ENCODE data around the gene METRNL. TPM values are rescaled to one million over a fixed set of nuclear protein-coding genes. Genes with fewer than 3 reads are reported as not detected.
"Not testable (repeated sequence)": the region's sequence is repeated elsewhere in the genome, so short reads cannot be mapped to it uniquely, and the experiment has no call there.

The METRNL gene
- total RNA-seq, 1 donor from 2014 or later, result 10.3 TPM

DNA sequence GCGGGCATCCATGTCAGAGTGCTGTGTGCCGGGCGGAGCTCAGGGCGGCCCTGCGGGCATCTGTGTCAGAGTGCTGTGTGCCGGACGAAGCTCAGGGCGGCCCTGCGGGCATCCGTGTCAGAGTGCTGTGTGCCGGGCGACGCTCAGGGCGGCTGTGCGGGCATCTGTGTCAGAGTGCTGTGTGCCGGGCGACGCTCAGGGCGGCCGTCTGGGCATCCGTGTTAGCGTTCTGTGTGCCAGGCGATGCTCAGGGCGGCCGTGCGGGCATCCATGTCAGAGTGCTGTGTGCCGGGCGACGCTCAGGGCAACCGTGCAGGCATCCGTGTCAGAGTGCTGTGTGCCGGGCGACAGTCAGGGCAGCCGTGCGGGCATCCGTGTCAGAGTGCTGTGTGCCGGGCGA lies 55.0 kb downstream of the METRNL start:
- intact Hi-C loops (cut with micrococcal nuclease), result not testable (repeated sequence)

DNA sequence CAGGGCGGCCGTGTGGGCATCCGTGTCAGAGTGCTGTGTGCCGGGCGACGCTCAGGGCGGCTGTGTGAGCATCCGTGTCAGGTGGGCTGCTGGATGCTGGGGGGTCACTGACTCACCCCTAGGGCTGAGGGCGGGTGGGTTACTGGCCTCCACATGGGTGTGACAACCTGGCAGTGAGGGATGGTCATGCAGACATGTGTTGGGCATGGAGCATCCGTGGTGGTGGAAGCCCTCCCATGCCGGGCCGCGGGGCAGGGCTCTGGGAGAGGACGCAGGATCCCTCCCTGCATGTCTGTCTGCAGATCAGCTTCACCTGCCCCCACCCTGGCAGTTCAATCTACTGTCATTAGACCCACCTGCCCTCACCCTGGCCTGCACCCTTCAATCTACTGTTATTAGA lies 56.3 kb downstream of the METRNL start:
- intact Hi-C loops (cut with micrococcal nuclease), result no loop called here

DNA sequence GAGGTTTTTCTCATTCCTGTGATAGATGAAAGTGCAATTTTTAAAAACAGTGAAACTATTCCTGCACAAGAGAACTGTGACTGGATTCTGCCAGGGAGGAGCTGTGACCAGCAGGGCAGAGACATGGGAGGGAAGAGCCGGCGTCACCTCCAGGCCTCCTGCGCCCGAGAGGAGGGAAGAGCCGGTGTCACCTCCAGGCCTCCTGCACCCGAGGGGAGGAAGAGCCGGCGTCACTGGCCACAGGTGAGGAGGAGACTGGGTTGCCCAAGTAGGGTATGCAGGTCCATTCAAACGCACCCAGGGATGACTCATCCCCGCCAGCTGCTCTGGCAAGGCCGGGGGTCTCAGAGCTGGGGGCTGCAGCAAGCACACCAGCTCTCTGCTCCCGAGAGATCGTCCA lies 56.7 kb downstream of the METRNL start:
- intact Hi-C loops (cut with micrococcal nuclease), result no loop called here

DNA sequence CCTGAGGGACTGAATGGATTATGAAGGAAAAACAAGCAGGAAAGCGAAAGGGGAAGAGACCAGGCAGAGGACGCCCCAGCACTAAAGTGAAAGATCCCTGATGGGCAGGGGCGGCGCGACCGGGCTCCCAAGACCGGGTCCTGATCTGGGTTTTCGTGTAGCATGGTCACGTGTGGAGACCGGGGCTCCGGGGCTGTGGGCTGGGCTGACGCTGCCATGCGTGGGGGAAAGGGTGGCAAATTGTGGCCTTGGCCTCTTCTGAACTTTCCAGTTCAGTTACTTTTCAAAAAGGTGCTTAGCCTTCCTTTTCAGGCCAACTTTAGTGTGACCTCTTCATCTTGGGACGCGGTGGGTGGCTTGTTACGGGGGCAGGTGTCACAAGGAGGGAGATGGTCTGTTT lies 57.5 kb downstream of the METRNL start:
- intact Hi-C loops (cut with micrococcal nuclease), result no loop called here

GRCh38 chr17:83137523-83137922 lies 58.1 kb downstream of the METRNL start:
- intact Hi-C loops (cut with micrococcal nuclease), result no loop called here

GRCh38 chr17:83138820-83139219 lies 59.4 kb downstream of the METRNL start:
- intact Hi-C loops (cut with micrococcal nuclease), result no loop called here

DNA sequence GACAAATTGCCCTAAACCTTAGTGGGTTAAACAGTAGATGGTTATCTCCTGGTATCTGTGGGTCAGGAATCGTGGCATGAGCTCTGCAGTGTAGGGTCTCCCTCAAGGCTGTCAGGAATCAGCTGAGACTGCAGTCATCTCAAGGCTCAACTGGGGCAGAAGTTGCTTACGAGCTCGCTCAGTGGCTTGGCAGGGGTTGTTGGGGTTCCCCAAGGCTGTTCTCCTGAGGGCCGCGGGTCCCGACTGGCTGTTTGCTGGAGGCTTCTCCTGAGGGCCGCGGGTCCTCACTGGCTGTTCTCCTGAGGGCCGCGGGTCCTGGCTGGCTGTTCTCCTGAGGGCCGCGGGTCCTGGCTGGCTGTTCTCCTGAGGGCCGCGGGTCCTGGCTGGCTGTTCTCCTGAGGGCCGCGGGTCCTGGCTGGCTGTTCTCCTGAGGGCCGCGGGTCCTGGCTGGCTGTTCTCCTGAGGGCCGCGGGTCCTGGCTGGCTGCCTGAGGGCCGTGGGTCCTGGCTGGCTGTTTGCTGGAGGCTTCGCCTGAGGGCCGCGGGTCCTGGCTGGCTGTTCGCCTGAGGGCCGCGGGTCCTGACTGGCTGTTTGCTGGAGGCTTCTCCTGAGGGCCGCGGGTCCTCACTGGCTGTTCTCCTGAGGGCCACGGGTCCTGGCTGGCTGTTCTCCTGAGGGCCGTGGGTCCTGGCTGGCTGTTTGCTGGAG lies 60.3 kb downstream of the METRNL start:
- intact Hi-C loops (cut with micrococcal nuclease), result not testable (repeated sequence)

GRCh38 chr17:83140249-83140566 lies 60.8 kb downstream of the METRNL start:
- intact Hi-C loops (cut with micrococcal nuclease), result not testable (repeated sequence)

DNA sequence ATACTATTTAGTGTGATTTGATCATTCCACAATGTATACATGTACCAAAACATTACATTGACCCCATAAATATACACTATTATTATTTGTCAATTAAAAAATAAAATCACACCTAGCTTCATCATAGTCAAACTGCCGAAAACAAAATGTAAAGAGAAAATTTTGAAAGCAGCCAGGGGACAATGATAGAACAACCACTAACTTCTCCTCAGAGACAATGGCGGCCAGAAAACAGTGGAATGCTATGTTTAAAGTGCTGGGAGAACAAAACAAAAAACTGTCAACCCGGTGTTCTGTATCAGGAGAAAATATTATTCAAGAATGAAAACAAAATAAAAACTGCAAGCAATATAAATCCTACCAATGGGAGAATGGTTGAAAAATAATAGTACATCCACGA lies 63.2 kb downstream of the METRNL start:
- intact Hi-C loops (cut with micrococcal nuclease), result no loop called here

- intact Hi-C loops (cut with micrococcal nuclease), result no loop called here
These were observed 64.4 kb downstream of the METRNL start for GRCh38 chr17:83143817-83144231.

Other genes starting within 250 kb of the METRNL start
- gene ZNF750, start 239.6 kb upstream of the METRNL start, total RNA-seq, result not detected in 2 replicates